HG03103 (cell line): Measurements from ENCODE around the gene ISG15.

Source experiments
- ATAC-seq: cut with Tn5 transposase; IDR thresholded peaks from one replicate; pipeline ENCODE4 v1.9.1; 2021; ENCODE audit warnings: low read depth; ENCODE audit not compliant: unreplicated experiment

The ISG15 gene

DNA sequence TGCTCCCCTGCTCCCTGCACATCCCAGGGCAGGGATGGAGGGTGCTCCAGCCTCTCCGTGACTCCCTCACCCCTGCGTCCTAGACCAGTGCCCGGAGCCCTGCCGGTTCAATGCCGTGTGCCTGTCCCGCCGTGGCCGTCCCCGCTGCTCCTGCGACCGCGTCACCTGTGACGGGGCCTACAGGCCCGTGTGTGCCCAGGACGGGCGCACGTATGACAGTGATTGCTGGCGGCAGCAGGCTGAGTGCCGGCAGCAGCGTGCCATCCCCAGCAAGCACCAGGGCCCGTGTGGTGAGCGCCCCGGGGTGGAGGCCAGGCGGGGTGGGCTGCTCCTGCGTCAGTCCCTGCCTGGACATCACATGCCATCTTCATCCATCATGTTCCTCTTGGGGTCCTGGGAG, 28.6 kb downstream of the ISG15 start:
- no peak for ATAC-seq

DNA sequence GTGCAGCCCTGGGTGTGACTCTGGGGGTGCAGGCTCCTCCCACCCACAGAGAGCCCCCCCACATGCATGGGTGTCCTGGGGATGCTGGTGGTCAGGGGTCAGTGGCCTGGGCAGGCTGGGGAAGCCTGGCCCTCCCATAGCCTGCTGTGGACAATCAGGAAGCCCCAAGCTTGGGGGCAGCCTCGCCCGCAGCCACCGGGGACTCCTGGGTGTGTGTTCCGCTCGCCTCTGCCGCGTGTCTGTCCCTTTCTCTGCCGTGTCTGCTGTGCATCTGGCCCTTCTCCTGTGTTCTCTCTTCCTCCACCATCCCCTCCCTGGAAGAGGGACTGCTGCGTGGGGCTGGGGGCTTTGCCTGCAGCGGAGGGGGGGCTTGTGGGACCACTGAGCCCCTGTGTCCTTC, 29.5 kb downstream of the ISG15 start:
- no peak for ATAC-seq

DNA sequence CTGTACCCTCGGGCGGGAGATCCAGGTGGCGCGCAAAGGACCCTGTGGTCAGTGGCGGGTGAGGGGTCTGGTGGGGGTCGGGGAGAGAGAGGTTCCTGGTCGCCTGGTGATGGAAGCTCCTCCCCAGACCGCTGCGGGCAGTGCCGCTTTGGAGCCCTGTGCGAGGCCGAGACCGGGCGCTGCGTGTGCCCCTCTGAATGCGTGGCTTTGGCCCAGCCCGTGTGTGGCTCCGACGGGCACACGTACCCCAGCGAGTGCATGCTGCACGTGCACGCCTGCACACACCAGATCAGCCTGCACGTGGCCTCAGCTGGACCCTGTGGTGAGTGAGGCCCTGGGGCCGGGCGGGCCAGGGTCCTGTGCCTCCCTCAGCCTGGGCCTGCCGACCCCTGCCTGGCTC, 30.1 kb downstream of the ISG15 start:
- ATAC-seq, result no peak

DNA sequence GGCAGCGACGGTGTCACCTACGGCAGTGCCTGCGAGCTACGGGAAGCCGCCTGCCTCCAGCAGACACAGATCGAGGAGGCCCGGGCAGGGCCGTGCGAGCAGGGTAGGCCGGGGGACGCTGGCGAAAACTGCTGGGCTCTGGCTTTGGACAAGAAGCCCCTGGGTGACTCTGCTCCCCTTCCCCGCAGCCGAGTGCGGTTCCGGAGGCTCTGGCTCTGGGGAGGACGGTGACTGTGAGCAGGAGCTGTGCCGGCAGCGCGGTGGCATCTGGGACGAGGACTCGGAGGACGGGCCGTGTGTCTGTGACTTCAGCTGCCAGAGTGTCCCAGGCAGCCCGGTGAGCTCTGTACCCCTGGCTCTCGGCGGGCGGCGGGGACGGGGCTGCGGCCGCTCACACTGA, 30.6 kb downstream of the ISG15 start:
- no peak for ATAC-seq

DNA sequence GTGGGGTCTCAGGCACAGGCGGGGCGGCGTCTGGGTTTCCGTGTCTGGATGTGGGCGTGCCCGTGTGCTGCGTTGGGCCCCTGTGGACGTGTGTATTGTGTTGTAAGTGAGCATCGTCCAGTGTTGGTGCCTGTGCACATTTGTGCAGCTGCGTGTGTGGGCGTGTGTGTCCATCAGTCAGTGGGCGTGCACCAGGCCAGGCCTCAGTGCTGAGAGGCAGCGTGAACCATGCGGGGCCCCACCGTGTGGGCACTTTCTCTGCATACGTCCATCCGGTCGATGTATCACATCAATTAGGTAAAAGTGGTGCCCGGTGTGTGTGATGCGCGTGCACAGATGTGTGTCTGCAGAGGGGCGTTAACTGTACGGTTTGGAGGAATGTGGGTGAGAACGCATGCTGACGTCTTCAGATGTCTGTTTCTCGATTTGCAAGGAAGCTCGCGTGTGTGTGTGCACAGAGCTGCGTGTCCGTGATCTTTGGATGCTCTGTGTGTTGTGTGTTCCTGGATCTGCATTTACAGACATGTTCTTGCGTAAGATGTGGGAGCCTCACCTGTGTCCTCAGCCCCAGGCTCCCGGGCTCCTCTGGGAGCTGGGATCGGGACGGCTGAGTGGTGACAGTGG, 31.3 kb downstream of the ISG15 start:
- ATAC-seq, result no peak

- ATAC-seq, result no peak
Measured at GRCh38 chr1:1045129-1045528, 31.8 kb downstream of the ISG15 start.

- ATAC-seq, result no peak
Measured at GRCh38 chr1:1046243-1046642, 32.9 kb downstream of the ISG15 start.

- ATAC-seq, result no peak
Measured at GRCh38 chr1:1046767-1047166, 33.5 kb downstream of the ISG15 start.

DNA sequence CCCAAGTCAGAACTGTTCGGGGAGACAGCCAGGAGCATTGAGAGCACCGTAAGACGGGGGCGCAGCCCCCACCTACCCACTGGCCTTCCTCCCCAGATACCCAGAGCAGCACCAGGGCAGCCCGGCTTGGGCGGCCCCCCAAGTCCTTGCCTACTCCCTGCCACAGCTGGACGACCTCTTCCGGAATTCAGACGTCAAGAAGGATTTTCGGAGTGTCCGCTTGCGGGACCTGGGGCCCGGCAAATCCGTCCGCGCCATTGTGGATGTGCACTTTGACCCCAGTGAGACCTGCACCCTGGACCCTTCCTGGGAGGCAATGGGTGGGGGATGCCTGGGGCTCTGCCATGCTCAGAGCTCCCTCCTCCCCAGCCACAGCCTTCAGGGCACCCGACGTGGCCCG, 34.1 kb downstream of the ISG15 start:
- no peak for ATAC-seq

- no peak for ATAC-seq
Measured at GRCh38 chr1:1047963-1048362, 34.7 kb downstream of the ISG15 start.

DNA sequence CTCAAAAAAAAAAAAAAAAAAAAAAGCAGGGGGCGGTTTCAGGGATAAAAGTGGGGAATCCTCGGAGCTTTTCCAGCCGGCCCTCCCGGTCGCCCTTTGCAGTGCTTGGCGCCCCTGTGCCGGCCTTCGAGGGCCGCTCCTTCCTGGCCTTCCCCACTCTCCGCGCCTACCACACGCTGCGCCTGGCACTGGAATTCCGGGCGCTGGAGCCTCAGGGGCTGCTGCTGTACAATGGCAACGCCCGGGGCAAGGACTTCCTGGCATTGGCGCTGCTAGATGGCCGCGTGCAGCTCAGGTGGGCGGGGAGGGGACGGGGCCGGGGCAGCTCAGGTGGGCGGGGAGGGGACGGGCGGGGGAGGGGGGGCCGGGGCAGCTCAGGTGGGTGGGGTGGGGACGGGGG, 35.5 kb downstream of the ISG15 start:
- ATAC-seq, result no peak

DNA sequence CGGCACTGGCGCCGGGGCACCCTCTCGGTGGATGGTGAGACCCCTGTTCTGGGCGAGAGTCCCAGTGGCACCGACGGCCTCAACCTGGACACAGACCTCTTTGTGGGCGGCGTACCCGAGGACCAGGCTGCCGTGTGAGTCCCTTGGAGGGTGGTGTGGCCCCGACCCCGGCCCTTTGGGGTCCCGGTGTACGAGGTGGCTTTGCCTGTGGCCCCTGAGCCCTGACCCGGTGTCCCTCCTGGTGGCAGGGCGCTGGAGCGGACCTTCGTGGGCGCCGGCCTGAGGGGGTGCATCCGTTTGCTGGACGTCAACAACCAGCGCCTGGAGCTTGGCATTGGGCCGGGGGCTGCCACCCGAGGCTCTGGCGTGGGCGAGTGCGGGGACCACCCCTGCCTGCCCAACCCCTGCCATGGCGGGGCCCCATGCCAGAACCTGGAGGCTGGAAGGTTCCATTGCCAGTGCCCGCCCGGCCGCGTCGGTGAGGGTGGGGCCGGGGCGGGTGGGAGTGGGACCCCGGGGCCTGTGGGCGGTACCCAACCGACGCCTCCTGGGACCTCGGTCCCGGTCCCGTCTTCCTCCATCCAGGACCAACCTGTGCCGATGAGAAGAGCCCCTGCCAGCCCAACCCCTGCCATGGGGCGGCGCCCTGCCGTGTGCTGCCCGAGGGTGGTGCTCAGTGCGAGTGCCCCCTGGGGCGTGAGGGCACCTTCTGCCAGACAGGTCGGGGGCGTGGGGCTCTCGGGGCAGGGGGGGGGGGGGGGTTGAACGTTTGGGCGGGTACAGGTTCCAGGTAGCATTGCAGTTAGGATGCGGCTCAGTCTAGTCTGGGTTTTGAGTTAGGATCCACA, 36.2 kb downstream of the ISG15 start:
- no peak for ATAC-seq

DNA sequence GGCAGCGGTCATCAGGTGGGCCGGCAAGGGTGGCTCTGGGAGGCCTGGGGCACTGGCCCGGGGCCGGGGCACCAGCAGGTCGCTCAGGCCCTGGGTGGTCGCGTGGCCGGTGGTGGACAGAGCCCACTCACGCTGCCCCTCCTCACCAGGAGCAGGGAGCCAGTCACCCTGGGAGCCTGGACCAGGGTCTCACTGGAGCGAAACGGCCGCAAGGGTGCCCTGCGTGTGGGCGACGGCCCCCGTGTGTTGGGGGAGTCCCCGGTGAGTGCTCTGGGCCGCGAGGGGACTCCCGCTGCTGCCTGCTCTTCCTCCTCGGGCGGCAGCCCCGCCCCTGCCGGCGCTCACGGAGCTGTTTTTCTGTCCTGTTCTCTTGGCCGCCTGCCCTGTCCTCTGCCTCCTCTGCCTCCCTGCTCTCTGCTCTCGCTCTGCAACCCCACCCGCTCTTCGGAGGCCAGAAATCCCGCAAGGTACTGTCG, 37.3 kb downstream of the ISG15 start:
- no peak for ATAC-seq

DNA sequence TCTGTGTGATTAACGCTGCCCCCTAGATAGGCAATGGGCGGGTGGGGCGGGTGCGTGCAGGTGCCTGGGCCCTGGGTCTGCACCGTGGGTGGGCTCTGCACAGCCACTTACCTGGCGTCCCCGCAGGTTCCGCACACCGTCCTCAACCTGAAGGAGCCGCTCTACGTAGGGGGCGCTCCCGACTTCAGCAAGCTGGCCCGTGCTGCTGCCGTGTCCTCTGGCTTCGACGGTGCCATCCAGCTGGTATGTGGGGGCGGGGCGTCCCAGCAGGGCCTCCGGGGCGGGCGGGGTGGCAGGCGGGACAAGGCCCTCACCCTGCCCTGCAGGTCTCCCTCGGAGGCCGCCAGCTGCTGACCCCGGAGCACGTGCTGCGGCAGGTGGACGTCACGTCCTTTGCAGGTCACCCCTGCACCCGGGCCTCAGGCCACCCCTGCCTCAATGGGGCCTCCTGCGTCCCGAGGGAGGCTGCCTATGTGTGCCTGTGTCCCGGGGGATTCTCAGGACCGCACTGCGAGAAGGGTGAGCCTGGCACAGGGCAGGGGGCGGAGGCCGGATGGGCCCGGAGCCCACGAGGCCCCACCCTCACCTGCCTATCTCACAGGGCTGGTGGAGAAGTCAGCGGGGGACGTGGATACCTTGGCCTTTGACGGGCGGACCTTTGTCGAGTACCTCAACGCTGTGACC, 38.0 kb downstream of the ISG15 start:
- no peak for ATAC-seq

DNA sequence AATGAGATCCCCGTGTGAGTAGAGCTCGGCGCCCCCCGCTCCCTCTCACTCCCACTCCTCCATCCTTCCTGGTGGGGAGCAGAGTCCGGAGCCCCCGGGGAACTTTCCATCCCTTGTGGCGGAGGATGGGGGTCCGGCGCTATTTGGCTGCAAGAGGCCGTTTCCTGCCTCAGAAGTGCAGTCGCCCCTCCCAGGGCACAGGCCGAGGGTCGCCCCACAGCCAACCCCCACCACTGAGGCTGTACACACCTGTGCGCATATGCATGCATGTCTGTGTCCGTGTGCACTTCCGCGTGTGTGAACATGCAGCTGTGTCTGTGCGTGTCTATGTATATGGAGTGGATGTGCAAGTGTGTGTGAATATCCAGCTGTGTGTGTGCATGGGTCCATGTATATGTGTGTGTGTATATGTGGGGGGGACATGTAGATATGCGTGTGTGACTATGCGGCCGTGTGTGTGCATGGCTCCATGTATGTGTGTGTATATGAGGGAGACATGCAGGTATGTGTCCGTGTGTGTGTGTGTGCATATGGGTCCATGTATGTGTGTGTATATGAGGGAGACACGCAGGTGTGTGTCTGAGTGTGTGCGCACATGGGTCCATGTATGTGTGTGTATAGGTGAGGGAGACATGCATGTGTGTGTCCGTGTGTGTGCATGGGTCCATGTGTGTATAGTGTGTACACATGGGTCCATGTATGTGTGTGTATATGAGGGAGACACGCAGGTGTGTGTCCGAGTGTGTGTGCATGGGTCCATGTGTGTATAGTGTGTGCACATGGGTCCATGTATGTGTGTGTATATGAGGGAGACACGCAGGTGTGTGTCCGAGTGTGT, 38.9 kb downstream of the ISG15 start:
- no peak for ATAC-seq

GRCh38 chr1:1053022-1053421, 39.7 kb downstream of the ISG15 start:
- no peak for ATAC-seq

- no peak for ATAC-seq
Measured at GRCh38 chr1:1053682-1054081, 40.4 kb downstream of the ISG15 start.

GRCh38 chr1:1054099-1054700, 40.9 kb downstream of the ISG15 start:
- ATAC-seq, result no peak

DNA sequence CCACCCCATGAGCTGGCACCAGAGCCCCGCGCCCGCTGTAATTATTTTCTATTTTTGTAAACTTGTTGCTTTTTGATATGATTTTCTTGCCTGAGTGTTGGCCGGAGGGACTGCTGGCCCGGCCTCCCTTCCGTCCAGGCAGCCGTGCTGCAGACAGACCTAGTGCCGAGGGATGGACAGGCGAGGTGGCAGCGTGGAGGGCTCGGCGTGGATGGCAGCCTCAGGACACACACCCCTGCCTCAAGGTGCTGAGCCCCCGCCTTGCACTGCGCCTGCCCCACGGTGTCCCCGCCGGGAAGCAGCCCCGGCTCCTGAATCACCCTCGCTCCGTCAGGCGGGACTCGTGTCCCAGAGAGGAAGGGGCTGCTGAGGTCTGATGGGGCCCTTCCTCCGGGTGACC, 41.7 kb downstream of the ISG15 start:
- ATAC-seq, result no peak
